HUES6 (cell line): ENCODE results near the gene DNAH3.

Experiments
- H3K27ac ChIP-seq: 2 replicates; pipeline ENCODE4 v1.7.0; 2013; ENCODE audit warnings: low read depth, mild to moderate bottlenecking, low read length, inconsistent platforms
- H3K27me3 ChIP-seq: 2 replicates; pipeline ENCODE4 v1.6.1; 2013; ENCODE audit warnings: low read length; ENCODE audit not compliant: control insufficient read depth, insufficient read depth
- H3K36me3 ChIP-seq: 2 replicates; pipeline ENCODE4 v1.6.1; 2013; ENCODE audit warnings: low read length; ENCODE audit not compliant: control insufficient read depth, insufficient read depth
- H3K4me1 ChIP-seq: 2 replicates; pipeline ENCODE4 v1.6.1; 2013; ENCODE audit warnings: low read length; ENCODE audit not compliant: control insufficient read depth, insufficient read depth
- H3K4me3 ChIP-seq: 2 replicates; pipeline ENCODE4 v1.5.1; 2013; ENCODE audit warnings: low read depth, low read length
- H3K9ac ChIP-seq: one replicate; pipeline ENCODE4 v1.6.1; 2013; ENCODE audit warnings: mild to moderate bottlenecking, low read length
- H3K9me3 ChIP-seq: 2 replicates; pipeline ENCODE4 v1.6.1; 2013; ENCODE audit warnings: low read depth, low read length; ENCODE audit not compliant: control insufficient read depth, insufficient read depth

DNAH3 gene

GRCh38 chr16:20903899-20904506, 246.6 kb downstream of the DNAH3 start:
- no peaks in the 10 kb centered on the region for H3K36me3 ChIP-seq
- H3K4me3 ChIP-seq = no peak overlapping the region

GRCh38 chr16:20903116-20903898, 247.3 kb downstream of the DNAH3 start:
- Histone ChIP-seq H3K27me3 (no peaks in the 10 kb centered on the region), H3K4me1 (peaks cover 11% of the 10 kb centered on the region; the same call in 1 of the 2 replicates), H3K9ac (no peak overlapping the region), H3K36me3 (no peaks in the 10 kb centered on the region), H3K4me3 (no peak overlapping the region), H3K9me3 (no peaks in the 10 kb centered on the region), H3K27ac (no peak overlapping the region)

More at GRCh38 chr16:20903899-20904506, 246.6 kb downstream of the DNAH3 start:
- Histone ChIP-seq H3K27me3 (no peaks in the 10 kb centered on the region), H3K9ac (no peak overlapping the region), H3K27ac (no peak overlapping the region), H3K4me1 (peaks cover 8% of the 10 kb centered on the region; the same call in 1 of the 2 replicates), H3K9me3 (no peaks in the 10 kb centered on the region)

- Histone ChIP-seq H3K36me3 (no peaks in the 10 kb centered on the region), H3K4me1 (peaks cover 14% of the 10 kb centered on the region; the same call in 1 of the 2 replicates), H3K9ac (no peak overlapping the region), H3K9me3 (no peaks in the 10 kb centered on the region), H3K27ac (no peak overlapping the region), H3K4me3 (peak overlapping the region; percentile 92; the same call in 1 of the 2 replicates), H3K27me3 (no peaks in the 10 kb centered on the region)
Observed at GRCh38 chr16:20902426-20902825, 248.2 kb downstream of the DNAH3 start.

GRCh38 chr16:20901436-20902112, 249.1 kb downstream of the DNAH3 start:
- Histone ChIP-seq H3K27me3 (no peaks in the 10 kb centered on the region), H3K27ac (peak overlapping the region; percentile 100), H3K9ac (peak overlapping the region; percentile 100), H3K4me1 (peaks cover 14% of the 10 kb centered on the region; the same call in 1 of the 2 replicates), H3K4me3 (peak overlapping the region; percentile 92), H3K9me3 (no peaks in the 10 kb centered on the region), H3K36me3 (peaks cover 7% of the 10 kb centered on the region; the same call in 1 of the 2 replicates)

GRCh38 chr16:20901068-20901435, 249.6 kb downstream of the DNAH3 start:
- Histone ChIP-seq H3K4me1 (peaks cover 14% of the 10 kb centered on the region; the same call in 1 of the 2 replicates), H3K9me3 (no peaks in the 10 kb centered on the region), H3K27me3 (no peaks in the 10 kb centered on the region), H3K27ac (peak overlapping the region; percentile 100), H3K36me3 (peaks cover 9% of the 10 kb centered on the region), H3K9ac (peak overlapping the region; percentile 100), H3K4me3 (peak overlapping the region; percentile 92)

- Histone ChIP-seq H3K4me1 (peaks cover 14% of the 10 kb centered on the region; the same call in 1 of the 2 replicates), H3K27ac (peak within 1 kb of the TSS; percentile 100), H3K4me3 (peak within 1 kb of the TSS; percentile 97), H3K9me3 (no peaks in the 10 kb centered on the region), H3K9ac (peak within 1 kb of the TSS; percentile 100), H3K27me3 (no peaks in the 10 kb centered on the region), H3K36me3 (peaks cover 14% of the 10 kb centered on the region)
Observed at GRCh38 chr16:20900299-20901067, 250.2 kb downstream of the DNAH3 start, which contains the start of the genes DCUN1D3 and LYRM1. DCUN1D3 (minus strand) TSS chr16:20900358; CDS start chr16:20862538, 37,820 bp downstream. LYRM1 (plus strand) TSS chr16:20900771; CDS start chr16:20915556, 14,785 bp downstream.

GRCh38 chr16:20899477-20900298, 251.0 kb downstream of the DNAH3 start:
- H3K4me3 ChIP-seq = peak overlapping the region; percentile 97
- peaks cover 14% of the 10 kb centered on the region; the same call in 1 of the 2 replicates for H3K4me1 ChIP-seq
- H3K36me3 ChIP-seq = peaks cover 17% of the 10 kb centered on the region
- no peak overlapping the region; the same call in 1 of the 2 replicates for H3K27ac ChIP-seq
- H3K9me3 ChIP-seq = no peaks in the 10 kb centered on the region
- H3K9ac ChIP-seq = peak overlapping the region; percentile 81
- no peaks in the 10 kb centered on the region for H3K27me3 ChIP-seq

GRCh38 chr16:20899071-20899470, 251.6 kb downstream of the DNAH3 start:
- peaks cover 17% of the 10 kb centered on the region for H3K36me3 ChIP-seq
- no peaks in the 10 kb centered on the region for H3K9me3 ChIP-seq
- H3K9ac ChIP-seq = peak overlapping the region; percentile 81
- H3K4me1 ChIP-seq = peaks cover 14% of the 10 kb centered on the region; the same call in 1 of the 2 replicates
- H3K4me3 ChIP-seq = peak overlapping the region; percentile 97
- no peaks in the 10 kb centered on the region for H3K27me3 ChIP-seq
- no peak overlapping the region for H3K27ac ChIP-seq

GRCh38 chr16:20897922-20898321, 252.7 kb downstream of the DNAH3 start:
- Histone ChIP-seq H3K36me3 (peaks cover 19% of the 10 kb centered on the region), H3K4me3 (peak overlapping the region; percentile 97; the same call in 1 of the 2 replicates), H3K4me1 (peaks cover 14% of the 10 kb centered on the region; the same call in 1 of the 2 replicates), H3K9me3 (no peaks in the 10 kb centered on the region), H3K9ac (no peak overlapping the region), H3K27me3 (no peaks in the 10 kb centered on the region), H3K27ac (no peak overlapping the region)
